Left lobe of liver (tissue), 2 donors: ENCODE measurements around the gene DAAM1. TPM values are rescaled to one million over a fixed set of nuclear protein-coding genes. Genes with fewer than 3 reads are reported as not detected.

Experiments
- ATAC-seq: fragments of 200-7000 bp; cut with Tn5 transposase; one replicate; pipeline ENCODE4 v1.9.1; 2020; ENCODE audit warnings: mild to moderate bottlenecking, moderate library complexity
- DNase-seq: peaks from one replicate; pipeline ENCODE4 v3.0.0-alpha.2; 2020; ENCODE audit warnings: low spot score
- total RNA-seq: library from RNA; stranded (reverse); gene quantifications from one replicate; pipeline ENCODE4 v1.2.1, GENCODE V29; 2021
- donor health status: DM: no; HTN: no; CAD: no; lungs with moderate emphysema.
- donor health status: DM: no; HTN: yes; CAD: no.

DAAM1 gene
- total RNA-seq, 1 donor from 2014 or later = 20.7 TPM

DNA sequence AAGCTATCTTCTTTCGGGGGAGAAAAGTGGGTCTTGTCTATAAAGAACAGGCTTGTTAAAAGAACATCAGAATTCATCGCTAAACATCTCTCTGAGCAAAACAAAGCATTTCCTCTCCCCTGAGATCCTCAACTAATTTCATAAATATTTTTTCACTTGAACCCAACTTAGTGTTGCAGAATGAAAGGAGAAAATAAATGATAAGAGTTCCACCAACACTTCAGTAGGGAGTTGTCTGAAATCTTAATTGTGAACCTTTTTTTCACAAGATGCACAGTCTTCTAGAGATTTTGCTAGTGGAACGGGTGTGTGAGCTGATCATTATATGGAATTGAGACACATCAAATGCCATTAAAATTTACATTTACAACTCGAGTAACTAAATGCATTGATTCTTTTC lies 1.3 kb upstream of the DAAM1 start:
- no peak for DNase-seq
- no peak for ATAC-seq

- peak; percentile 55 for DNase-seq
- peak; percentile 6 for ATAC-seq
Observed at GRCh38 chr14:59187802-59188460, 536 bp upstream of the DAAM1 start.

DNA sequence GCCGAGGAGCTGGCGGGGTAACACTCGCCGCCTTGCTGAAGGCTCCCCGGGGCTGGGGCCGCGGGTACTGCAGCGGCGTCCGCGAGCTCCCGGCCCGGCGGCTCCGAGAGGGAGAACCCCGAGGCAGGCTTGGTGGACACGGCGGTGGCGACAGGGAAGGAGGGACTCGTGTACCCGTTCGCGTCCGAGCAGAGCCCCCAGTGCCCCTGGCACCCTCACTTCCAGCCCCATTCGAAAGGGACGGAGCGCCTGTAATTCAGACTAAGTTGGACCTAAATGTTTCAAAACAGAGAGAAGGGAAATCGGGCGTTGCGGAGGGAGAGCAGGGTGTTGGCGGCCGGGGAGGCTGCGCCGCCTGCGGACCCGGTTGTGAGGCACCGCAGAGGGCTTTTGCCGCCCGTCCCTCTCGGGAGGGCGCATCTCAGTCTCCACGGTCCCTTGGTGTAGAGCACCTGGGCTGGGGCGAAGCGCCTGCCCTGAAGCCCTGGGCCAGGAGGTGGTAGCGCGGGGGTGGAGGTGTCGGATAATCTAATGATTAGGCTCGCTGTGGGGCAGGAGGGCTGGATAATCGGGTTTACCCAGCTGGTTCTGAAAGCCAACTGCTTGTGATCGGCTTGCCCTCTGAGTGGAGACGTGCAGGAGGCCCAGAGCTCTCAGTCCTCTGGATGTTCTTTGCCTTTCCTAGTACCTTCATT lies 771 bp downstream of the DAAM1 start:
- ATAC-seq (peak; percentile 46), DNase-seq (no peak)

DNA sequence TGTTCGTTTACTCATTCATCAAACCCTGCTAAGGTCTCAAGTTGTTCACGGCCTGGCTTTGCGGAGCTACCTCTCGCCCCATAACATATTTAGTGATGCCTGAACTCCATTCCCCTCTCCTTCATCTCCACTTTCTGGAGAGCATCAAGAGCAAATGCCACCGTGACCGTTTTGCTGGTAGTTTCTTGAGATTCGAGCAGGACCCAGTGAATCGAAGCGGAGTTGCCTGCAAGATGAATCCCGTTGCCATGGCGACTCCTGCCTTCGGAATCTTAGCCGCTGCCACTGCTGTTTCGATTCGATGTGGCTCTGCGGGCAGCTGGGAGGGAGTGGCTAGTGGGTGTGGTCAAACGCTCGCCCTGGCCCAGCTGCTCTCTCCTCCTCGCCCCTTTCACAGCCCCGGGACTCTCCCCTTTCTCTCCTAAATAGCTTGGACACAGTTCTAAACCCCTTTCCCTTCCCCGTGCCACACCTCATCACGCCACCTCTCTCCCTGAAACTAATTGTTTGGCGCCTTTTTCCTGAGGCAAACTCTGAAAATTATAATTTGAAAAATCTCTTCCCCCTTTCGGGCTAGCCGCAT lies 1.4 kb downstream of the DAAM1 start:
- ATAC-seq (peak; percentile 26), DNase-seq (peak; percentile 68)

DNA sequence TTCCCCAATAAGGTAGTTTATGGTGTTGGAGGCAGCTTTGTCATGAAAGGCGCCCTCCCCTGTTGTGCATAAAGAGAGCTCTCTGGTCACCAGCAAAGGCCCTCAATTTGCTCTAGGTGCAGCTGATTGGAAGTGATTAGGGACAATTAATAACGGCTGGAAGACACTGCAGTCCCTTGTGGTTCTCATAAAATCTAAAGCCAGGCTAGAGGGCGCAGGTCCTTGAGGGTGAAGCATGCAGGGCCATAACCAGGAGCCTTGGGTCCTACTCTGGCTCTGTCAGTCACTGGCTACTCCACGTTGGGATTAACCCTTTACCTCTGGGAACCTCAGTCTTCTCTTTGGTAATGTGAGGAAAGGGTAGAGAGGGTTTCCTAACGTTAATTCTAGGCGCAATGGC lies 1.9 kb downstream of the DAAM1 start:
- no peak for ATAC-seq
- no peak for DNase-seq

DNA sequence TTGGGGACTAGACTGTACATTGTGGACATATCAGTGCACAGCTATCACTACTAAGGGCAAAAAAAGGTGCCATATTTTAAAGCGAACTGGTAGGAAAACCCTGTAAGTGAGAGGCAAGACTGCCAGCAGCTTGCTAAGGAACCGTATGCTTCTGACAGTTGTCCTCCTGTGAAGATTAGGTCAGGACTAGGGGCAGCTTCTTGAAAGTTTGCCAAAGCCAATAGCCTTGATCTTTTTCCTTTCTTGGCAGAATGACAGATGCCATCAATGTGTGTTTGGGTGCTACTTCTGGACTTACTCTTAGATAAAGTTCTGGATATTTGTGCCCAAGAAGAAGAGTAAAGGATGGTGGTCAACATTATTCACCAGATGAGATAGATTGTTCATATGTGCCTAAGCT lies 7.4 kb downstream of the DAAM1 start:
- ATAC-seq (peak; percentile 43), DNase-seq (no peak)

DNA sequence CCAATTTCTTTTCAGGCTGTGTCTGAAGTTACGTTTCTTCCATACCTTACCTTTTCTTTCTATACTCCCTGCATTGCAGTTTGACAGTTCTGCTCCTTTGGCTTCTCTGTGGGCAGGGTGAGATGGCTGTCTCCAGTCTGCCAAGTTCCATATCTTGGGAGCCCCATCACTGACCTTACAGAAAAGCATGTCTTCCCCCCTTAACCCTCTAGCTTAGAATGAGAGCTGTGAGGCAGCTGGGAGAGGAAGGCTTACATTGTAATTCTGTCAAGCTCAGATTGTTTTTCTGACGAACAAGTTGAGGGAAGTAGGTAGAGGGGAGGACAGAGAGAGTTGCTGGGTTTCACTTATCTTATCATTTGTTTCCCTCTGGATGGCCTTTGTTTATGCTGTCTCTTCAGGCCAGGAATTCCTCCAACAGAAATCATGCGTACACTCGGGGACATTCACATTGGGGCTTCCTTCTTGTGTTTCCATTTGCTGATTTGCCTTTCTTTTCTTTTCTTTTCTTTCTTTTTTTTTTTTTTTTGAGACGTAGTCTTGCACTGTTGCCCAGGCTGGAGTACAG lies 9.3 kb downstream of the DAAM1 start:
- no peak for DNase-seq
- ATAC-seq = peak; percentile 57

DNA sequence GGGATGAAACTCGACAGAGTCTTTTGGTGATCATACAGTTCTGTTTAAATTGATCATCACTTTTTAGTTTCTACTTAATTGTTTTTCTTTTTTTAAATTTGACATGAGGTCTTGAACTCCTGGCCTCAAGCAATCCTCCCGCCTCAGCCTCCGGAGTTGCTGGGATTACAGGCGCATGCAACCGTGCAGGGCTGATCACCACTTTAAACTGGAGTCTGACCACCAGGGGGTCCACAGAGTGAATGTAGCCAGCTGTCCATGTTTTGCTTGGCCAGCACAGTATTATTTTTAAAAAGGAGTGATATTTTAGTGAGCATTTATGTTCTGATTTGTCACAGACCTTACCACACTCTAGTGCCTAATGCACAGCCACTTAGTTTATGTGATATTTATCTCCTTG lies 10.7 kb downstream of the DAAM1 start:
- ATAC-seq (no peak), DNase-seq (no peak)

- ATAC-seq (no peak), DNase-seq (no peak)
Observed at GRCh38 chr14:59199614-59200013, 11.1 kb downstream of the DAAM1 start.

DNA sequence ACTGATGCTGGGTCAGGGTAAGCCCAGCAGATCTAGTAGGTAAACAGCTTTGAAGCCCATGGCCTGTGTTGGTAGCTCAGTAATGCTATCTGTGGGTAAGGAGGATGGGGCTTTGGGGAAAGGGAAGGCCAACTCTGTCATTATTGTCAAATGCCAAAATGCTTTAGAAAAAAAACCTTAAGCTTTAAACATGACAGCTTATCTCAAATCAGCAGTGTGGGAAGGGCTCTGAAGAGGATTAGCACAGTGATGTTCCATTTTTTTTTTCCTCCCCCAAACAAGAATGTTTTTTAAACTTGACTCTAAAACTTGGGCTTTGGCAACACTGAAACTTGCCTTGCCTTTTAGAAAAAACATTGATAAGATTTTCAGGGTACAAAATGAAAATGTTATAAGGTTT lies 11.7 kb downstream of the DAAM1 start:
- ATAC-seq (no peak), DNase-seq (no peak)

- no peak for DNase-seq
Observed at GRCh38 chr14:59202031-59202430, 13.6 kb downstream of the DAAM1 start.

DNA sequence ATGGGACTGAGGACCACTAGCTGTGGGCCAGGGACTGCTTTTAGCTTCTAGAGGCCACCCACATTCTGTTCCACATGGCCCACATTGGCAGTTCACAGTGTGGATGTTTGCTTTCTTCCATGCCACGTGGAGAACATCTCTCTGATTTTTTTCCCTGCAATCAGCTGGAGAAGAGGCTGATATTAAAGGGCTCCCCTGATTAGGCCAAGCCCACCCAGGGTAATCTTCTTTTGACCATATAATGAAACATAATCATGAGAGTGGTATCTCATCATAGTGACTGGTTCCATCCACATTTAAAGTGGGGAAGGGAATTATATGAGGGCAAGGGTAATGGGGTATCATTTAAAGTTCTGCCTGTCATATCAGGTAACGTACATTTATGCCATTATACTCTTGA lies 15.8 kb downstream of the DAAM1 start:
- DNase-seq (no peak), ATAC-seq (no peak)

More at GRCh38 chr14:59202031-59202430, 13.6 kb downstream of the DAAM1 start:
- no peak for ATAC-seq

GRCh38 chr14:59206892-59207291 lies 18.4 kb downstream of the DAAM1 start:
- ATAC-seq = no peak
- DNase-seq = no peak

DNA sequence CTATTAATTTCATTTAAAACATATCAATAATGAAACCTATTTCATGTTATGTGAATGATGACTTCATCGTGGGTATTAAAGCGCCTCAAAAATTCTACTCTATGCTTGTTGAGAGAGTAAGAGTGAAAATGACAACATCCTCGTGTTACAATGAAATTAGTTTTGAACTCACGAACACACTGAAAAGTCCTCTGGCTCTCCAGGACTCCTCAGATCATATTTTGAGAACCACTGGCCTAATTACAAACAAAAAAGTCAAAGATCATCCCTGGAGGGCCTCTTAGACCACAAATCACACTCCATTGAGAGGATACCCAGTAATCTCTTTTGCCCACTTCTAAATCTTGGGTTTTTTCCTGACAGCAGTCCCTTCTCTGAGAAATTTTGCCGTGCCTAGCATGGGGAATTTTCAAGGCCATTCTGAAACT lies 19.1 kb downstream of the DAAM1 start:
- DNase-seq (no peak), ATAC-seq (no peak)

GRCh38 chr14:59208224-59208814 lies 19.9 kb downstream of the DAAM1 start:
- no peak for ATAC-seq
- no peak for DNase-seq

DNA sequence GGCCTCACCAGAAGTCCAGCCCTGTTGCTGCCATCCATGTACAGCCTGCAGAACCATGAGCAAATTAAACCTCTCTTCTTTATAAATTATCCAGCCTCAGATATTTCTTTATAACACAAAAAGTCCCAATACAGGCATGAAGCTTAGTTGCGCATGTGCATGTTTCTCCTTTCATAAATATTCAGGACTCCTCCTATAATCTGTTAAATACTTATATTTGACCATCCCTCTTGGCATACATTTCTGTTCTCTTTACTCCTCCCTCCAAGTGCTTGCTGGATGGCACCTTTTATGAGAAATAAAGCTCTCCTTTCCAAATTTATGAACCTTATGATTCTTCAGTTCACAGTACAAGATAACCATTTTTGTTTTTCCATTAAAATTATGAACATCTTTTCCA lies 20.5 kb downstream of the DAAM1 start:
- DNase-seq = no peak
- no peak for ATAC-seq

GRCh38 chr14:59210621-59211020 lies 22.2 kb downstream of the DAAM1 start:
- ATAC-seq = no peak
- DNase-seq = no peak

GRCh38 chr14:59213368-59214315 lies 25.2 kb downstream of the DAAM1 start:
- DNase-seq (no peak), ATAC-seq (peak; percentile 31)

GRCh38 chr14:59214702-59215302 lies 26.3 kb downstream of the DAAM1 start:
- ATAC-seq = no peak
- no peak for DNase-seq

DNA sequence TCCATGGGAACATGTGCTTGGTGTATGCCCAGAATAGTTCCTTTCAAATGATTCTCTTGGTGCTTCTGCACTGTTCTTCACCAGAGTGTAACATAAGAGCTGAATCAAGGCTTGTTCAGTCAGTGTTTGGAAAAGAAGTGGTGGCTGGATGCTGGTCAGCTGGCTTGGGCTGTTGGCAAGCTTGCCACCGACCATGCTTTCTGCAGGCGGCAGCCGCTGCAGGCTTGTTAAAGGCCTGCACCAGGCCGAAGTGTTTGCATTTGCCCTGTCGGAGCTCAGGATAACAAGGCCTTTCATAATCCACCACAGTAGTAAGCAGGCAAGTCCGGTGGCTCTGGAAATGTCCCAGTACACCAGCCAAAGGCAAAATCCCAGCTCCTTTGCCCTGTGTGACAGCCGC lies 26.9 kb downstream of the DAAM1 start:
- ATAC-seq = peak; percentile 95
- DNase-seq = peak; percentile 91
